ENCODE results near the gene FAM174C. TPM values are rescaled to one million over a fixed set of nuclear protein-coding genes. Genes with fewer than 3 reads are reported as not detected.

Gene FAM174C
- total RNA-seq, 4 donors from 2014 or later = 24.9 to 58.9 (median 43.6) TPM

DNA sequence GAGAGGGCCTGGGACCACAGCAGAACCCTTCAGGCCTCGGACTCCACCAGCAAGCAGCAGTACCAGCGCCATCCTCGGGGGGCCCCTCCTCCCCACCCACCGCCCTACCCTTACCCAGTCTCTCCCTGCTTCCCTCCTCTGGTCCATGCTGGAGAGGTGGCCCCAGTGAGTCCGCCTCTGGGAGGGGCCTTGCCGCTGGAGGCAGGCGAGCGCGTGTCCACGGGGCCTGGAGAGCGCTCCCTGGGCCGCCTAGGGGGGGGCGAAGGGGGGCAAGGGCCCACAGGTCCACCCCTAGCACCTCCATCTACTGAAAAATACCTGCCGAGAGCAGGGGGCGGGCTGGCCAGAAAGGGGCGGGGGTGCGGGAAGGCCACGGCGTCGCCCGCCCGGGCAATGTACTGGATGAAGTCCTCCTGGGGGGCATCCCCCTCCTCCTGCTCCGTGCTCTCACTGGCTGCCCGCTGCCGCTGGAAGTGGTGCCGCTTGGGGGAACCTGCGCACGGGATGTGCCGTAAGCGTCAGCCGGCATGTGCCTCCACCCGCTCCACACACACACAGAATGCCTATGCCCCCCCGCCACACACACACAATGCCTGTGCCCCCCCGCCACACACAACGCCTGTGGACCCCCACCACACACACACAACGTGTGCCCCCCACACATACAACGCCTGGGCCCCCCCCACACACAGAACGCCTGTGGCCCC is 44.4 kb upstream of the FAM174C start:
- Histone ChIP-seq H3K36me3 (peaks cover 20 to 31% (median 24%) of the 10 kb centered on the region in 4 donors), H3K4me1 (peaks cover 16 to 24% (median 20%) of the 10 kb centered on the region in 4 donors), H3K27ac (replicated peaks in 1 of 4) (no peak overlapping the region), H3K4me3 (no peak overlapping the region), H3K9me3 (no peaks in the 10 kb centered on the region), H3K27me3 (no peaks in the 10 kb centered on the region)
- no peak for DNase-seq (ENCODE audit: extremely low spot score)
- TF ChIP-seq POLR2A (IDR thresholded peaks at IDR 0.05; ENCODE audit: low read depth) = no peak
- intact Hi-C loops (cut with DNase I) = no loop called here
- 86% methylated on average over 10 of the region's 38 CpGs for WGBS

DNA sequence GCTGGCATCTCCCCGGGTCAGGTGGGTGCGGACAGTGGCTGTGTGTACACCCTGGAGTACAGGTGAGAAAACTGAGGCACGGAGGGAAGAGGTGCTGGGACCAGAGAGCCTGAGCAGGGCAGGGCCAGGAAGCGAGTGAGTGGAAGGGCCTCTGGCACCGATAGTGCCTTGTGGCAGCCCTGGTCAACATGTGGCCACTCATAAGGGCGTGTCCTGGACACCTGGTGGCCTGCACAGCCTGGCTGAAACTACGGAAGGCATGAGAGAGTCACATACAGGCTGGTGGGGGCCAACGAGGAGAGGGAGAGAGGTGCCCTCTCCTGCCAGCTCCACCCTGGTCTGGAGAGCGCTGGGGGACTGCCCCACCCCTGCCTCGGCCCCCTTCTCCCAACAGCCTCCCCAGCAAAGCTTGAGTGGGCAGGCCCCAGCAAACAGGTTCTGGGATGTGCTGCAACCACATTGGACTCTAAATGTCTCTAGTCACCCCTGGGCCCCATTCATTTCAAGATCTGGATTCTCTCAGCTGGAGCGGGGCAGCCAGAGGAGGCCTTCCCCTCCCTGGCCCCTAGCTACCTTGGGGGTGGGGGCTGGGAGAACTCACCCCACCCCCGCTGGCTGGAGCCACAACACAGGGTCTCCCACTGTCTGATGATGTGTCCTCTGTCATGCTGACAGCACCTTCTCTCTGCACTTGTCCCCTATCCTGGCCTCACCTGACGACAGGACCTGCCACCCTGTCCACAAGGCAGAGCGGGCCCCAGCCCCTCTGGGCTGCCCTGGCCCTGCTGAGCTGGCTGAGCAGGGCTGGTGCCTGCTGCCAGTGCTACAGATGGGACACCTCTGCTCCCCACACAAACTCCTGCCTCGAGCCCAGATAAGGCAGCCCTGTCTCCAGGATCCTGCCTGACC is 43.3 kb upstream of the FAM174C start:
- no peak overlapping the region for H3K4me3 ChIP-seq
- H3K9me3 ChIP-seq = no peaks in the 10 kb centered on the region
- intact Hi-C loops (cut with DNase I) = no loop called here
- H3K27me3 ChIP-seq = peaks cover 0 to 9% (median under 1%) of the 10 kb centered on the region in 4 donors
- TF ChIP-seq EP300 (IDR thresholded peaks at IDR 0.05) (no peak), POLR2AphosphoS5 (IDR thresholded peaks at IDR 0.05) (no peak), POLR2A (IDR thresholded peaks at IDR 0.05; ENCODE audit: low read depth) (no peak)
- TF ChIP-seq, protein P1, sequence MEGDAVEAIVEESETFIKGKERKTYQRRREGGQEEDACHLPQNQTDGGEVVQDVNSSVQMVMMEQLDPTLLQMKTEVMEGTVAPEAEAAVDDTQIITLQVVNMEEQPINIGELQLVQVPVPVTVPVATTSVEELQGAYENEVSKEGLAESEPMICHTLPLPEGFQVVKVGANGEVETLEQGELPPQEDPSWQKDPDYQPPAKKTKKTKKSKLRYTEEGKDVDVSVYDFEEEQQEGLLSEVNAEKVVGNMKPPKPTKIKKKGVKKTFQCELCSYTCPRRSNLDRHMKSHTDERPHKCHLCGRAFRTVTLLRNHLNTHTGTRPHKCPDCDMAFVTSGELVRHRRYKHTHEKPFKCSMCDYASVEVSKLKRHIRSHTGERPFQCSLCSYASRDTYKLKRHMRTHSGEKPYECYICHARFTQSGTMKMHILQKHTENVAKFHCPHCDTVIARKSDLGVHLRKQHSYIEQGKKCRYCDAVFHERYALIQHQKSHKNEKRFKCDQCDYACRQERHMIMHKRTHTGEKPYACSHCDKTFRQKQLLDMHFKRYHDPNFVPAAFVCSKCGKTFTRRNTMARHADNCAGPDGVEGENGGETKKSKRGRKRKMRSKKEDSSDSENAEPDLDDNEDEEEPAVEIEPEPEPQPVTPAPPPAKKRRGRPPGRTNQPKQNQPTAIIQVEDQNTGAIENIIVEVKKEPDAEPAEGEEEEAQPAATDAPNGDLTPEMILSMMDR (IDR thresholded peaks at IDR 0.05) = no peak
- peak overlapping the region; percentile 35 to 46 (median 40) for H3K27ac ChIP-seq (replicated peaks in 1 of 4)
- peaks cover 18 to 34% (median 29%) of the 10 kb centered on the region in 4 donors for H3K4me1 ChIP-seq
- no peak for DNase-seq (ENCODE audit: extremely low spot score)
- 75% methylated on average over 8 of the region's 15 CpGs for WGBS
- H3K36me3 ChIP-seq = peaks cover 12 to 21% (median 14%) of the 10 kb centered on the region in 4 donors

DNA sequence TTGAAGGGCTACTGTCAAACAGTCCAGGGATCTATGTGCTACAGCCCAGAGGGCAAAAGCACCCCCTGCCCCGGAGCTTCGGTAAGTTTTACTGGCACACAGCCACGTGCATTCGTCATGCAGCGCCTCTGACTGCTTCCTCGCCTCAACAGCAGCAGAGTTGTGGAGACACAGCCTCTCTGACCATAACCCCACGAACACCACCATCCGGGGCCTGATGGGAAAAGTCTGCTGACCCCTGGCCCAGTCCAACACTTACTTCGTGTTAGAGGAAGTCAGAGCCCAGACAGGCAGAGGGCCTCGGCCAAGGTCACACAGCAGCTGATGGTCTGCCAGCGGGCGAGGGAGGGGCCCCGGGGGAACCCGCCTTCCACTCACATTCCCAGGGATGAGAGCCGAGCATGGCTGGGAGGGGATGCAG is 42.7 kb upstream of the FAM174C start:
- TF ChIP-seq, protein P1 (IDR thresholded peaks at IDR 0.05) = no peak
- TF ChIP-seq POLR2AphosphoS5 (IDR thresholded peaks at IDR 0.05) (no peak), EP300 (IDR thresholded peaks at IDR 0.05) (no peak), POLR2A (IDR thresholded peaks at IDR 0.05; ENCODE audit: low read depth) (no peak)
- intact Hi-C loops (cut with DNase I) = no loop called here
- WGBS = 10% methylated on average over 9 of the region's 15 CpGs
- Histone ChIP-seq H3K9me3 (no peaks in the 10 kb centered on the region), H3K4me3 (no peak overlapping the region), H3K4me1 (peaks cover 23 to 41% (median 35%) of the 10 kb centered on the region in 4 donors), H3K27ac (replicated peaks in 1 of 4) (peak overlapping the region; percentile 35 to 46 (median 40)), H3K36me3 (peaks cover 6 to 14% (median 7%) of the 10 kb centered on the region in 4 donors), H3K27me3 (peaks cover 0 to 14% (median 2%) of the 10 kb centered on the region in 4 donors)
- no peak for DNase-seq (ENCODE audit: extremely low spot score)

DNA sequence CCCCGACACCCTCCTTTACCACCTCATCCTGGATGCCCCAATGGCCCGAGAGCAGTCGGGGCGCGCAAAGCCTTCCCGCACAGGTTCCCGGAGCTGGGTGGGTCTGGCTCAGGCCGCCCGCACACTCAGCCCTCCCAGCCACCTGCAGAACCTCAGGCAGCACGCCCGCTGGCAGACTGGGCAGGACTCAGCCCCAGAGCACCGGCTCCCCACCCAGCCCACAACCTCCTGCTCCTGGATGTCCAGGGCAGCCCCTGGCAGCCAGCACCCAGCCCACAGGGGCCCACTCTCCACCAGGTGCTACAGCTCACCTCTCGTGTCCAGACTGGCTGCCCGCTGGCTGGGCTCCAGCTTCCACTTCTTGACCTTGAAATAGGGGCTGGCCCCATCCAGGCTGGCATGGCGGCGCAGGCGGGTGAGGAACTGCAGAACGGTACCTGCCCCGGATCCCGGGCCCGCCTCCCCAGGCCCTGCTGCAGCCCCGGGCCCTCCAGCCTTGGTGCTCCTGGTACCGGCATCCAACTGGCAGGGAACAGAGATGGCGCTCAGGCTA is 42.1 kb upstream of the FAM174C start:
- H3K4me3 ChIP-seq = no peak overlapping the region
- TF ChIP-seq POLR2AphosphoS5 (IDR thresholded peaks at IDR 0.05) (no peak), POLR2A (IDR thresholded peaks at IDR 0.05; ENCODE audit: low read depth) (no peak), EP300 (IDR thresholded peaks at IDR 0.05) (no peak)
- TF ChIP-seq, protein P1 (IDR thresholded peaks at IDR 0.05) = no peak
- peak overlapping the region in 3 of 4 donors; percentile 35 to 46 (median 40) for H3K27ac ChIP-seq (replicated peaks in 1 of 4)
- H3K36me3 ChIP-seq = peaks cover 1 to 9% (median 2%) of the 10 kb centered on the region in 4 donors
- 92% methylated on average over 16 of the region's 24 CpGs for WGBS
- peaks cover 25 to 44% (median 38%) of the 10 kb centered on the region in 4 donors for H3K4me1 ChIP-seq
- H3K27me3 ChIP-seq = peaks cover 0 to 14% (median 2%) of the 10 kb centered on the region in 4 donors
- intact Hi-C loops (cut with DNase I) = no loop called here
- no peaks in the 10 kb centered on the region for H3K9me3 ChIP-seq
- no peak for DNase-seq (ENCODE audit: extremely low spot score)
